Astrocyte of the spinal cord (primary cell): ENCODE measurements around the gene FGF1.

Source experiments
- DNase-seq: peaks from one replicate; pipeline ENCODE4 v3.0.0; 2011; ENCODE audit warnings: low read depth, low spot score
- H3K4me3 ChIP-seq: 2 replicates; pipeline ENCODE4 v1.5.1; 2011; ENCODE audit warnings: low read depth, mild to moderate bottlenecking, low read length, moderate library complexity
- CTCF ChIP-seq: IDR thresholded peaks from 2 replicates; pipeline ENCODE4 v1.5.1; 2012; ENCODE audit warnings: low read depth, mild to moderate bottlenecking, low read length, inconsistent platforms
- in situ Hi-C: cut with HindIII; loops from 2 replicates; pipeline ENCODE4 v1.10.0; 2017; ENCODE audit warnings: low sequenced_read_pairs

Gene FGF1

GRCh38 chr5:142586552-142586951, 99.3 kb downstream of the FGF1 start:
- no peak overlapping the region for H3K4me3 ChIP-seq
- no peak for TF ChIP-seq CTCF
- DNase-seq, result no peak
- in situ Hi-C loops, result no loop called here

- in situ Hi-C loops, result no loop called here
- no peak for TF ChIP-seq CTCF
- no peak overlapping the region for H3K4me3 ChIP-seq
- DNase-seq, result no peak
Observed at GRCh38 chr5:142585451-142585850, 100.4 kb downstream of the FGF1 start.

GRCh38 chr5:142584891-142585290, 101.0 kb downstream of the FGF1 start:
- in situ Hi-C loops, result no loop called here
- no peak for DNase-seq
- no peak overlapping the region for H3K4me3 ChIP-seq
- no peak for TF ChIP-seq CTCF

- no peak overlapping the region for H3K4me3 ChIP-seq
- in situ Hi-C loops, result no loop called here
- TF ChIP-seq CTCF, result no peak
- DNase-seq, result no peak
Observed at GRCh38 chr5:142578161-142578830, 107.6 kb downstream of the FGF1 start.

- no peak for DNase-seq
- no peak overlapping the region for H3K4me3 ChIP-seq
- TF ChIP-seq CTCF, result no peak
- in situ Hi-C loops, result no loop called here
Observed at GRCh38 chr5:142576804-142577203, 109.1 kb downstream of the FGF1 start.

GRCh38 chr5:142576303-142576702, 109.6 kb downstream of the FGF1 start:
- TF ChIP-seq CTCF, result no peak
- no peak overlapping the region for H3K4me3 ChIP-seq
- no peak for DNase-seq
- in situ Hi-C loops, result no loop called here
